Neural cell (in vitro differentiated cells): Measurements from ENCODE around the gene CDC34. TPM values are rescaled to one million over a fixed set of nuclear protein-coding genes. Genes with fewer than 3 reads are reported as not detected.

Experiments used
- H2AFZ ChIP-seq: fragments of 200-600, 300-800 bp; sonication (generic), shearing (Covaris generic); 2 replicates; pipeline ENCODE4 v1.6.0; 2014; ENCODE audit warnings: low read depth, mild to moderate bottlenecking, antibody characterized with exemption, low read length, moderate library complexity
- H3F3A ChIP-seq: fragments of 200-600 bp; shearing (Covaris generic); 2 replicates; pipeline ENCODE4 v1.6.1; 2016; ENCODE audit warnings: mild to moderate bottlenecking, moderate library complexity, mixed read lengths, antibody characterized with exemption, low read length; ENCODE audit not compliant: insufficient read depth, poor library complexity, severe bottlenecking
- H3K27ac ChIP-seq: fragments of 200-600, 300-800 bp; sonication (generic), shearing (Covaris generic); 2 replicates; pipeline ENCODE4 v1.5.1; 2014; ENCODE audit warnings: mild to moderate bottlenecking, low read length, moderate library complexity
- H3K27me3 ChIP-seq: fragments of 300-800, 200-600 bp; sonication (generic), shearing (Covaris generic); 2 replicates; pipeline ENCODE4 v1.6.0; 2014; ENCODE audit warnings: mild to moderate bottlenecking, low read depth, low read length, moderate library complexity; ENCODE audit not compliant: insufficient read depth
- H3K36me3 ChIP-seq: fragments of 300-800, 200-600 bp; sonication (generic), shearing (Covaris generic); 2 replicates; pipeline ENCODE4 v1.5.1; 2014; ENCODE audit warnings: mild to moderate bottlenecking, antibody characterized with exemption, low read length, moderate library complexity; ENCODE audit not compliant: insufficient read depth
- H3K4me2 ChIP-seq: fragments of 300-800, 200-600 bp; sonication (generic), shearing (Covaris generic); 2 replicates; pipeline ENCODE4 v1.6.0; 2014; ENCODE audit warnings: mild to moderate bottlenecking, low read length
- H3K4me3 ChIP-seq: fragments of 300-800, 200-600 bp; sonication (generic), shearing (Covaris generic); 2 replicates; pipeline ENCODE4 v1.5.1; 2014; ENCODE audit warnings: mild to moderate bottlenecking, low read length, moderate library complexity
- H3K79me2 ChIP-seq: fragments of 200-600 bp; shearing (Covaris generic); replicated peaks from 2 replicates; pipeline ENCODE4 v1.6.0; 2014; ENCODE audit warnings: mild to moderate bottlenecking, low read length, moderate library complexity; ENCODE audit not compliant: insufficient read depth
- H3K9ac ChIP-seq: fragments of 300-800, 200-600 bp; sonication (generic), shearing (Covaris generic); 2 replicates; pipeline ENCODE4 v1.6.1; 2016; ENCODE audit warnings: mild to moderate bottlenecking, low read length, mixed read lengths
- H3K9me2 ChIP-seq: fragments of 200-600 bp; shearing (Covaris generic); 2 replicates; pipeline ENCODE4 v1.6.1; 2016; ENCODE audit warnings: mild to moderate bottlenecking, low read length, mixed read lengths; ENCODE audit not compliant: insufficient read depth
- H3K9me3 ChIP-seq: fragments of 200-600, 300-800 bp; sonication (generic), shearing (Covaris generic); 2 replicates; pipeline ENCODE4 v1.6.1; 2016; ENCODE audit warnings: mild to moderate bottlenecking, mixed run types, low read length, moderate library complexity, mixed read lengths
- H4K20me1 ChIP-seq: fragments of 200-600 bp; shearing (Covaris generic); 2 replicates; pipeline ENCODE4 v1.6.1; 2016; ENCODE audit warnings: mild to moderate bottlenecking, mixed run types; ENCODE audit not compliant: insufficient read depth
- MXI1 ChIP-seq: fragments of 450-650 bp; conservative IDR thresholded peaks from 2 replicates; pipeline ENCODE4 v1.6.1; 2014; ENCODE audit warnings: antibody characterized with exemption, mild to moderate bottlenecking; ENCODE audit not compliant: poor library complexity, severe bottlenecking
- POLR2AphosphoS5 ChIP-seq: IDR thresholded peaks from 2 replicates; pipeline ENCODE4 v1.6.1; 2012
- RAD21 ChIP-seq: fragments of 450-650 bp; conservative IDR thresholded peaks from 2 replicates; pipeline ENCODE4 v1.6.1; 2014; ENCODE audit warnings: antibody characterized with exemption, mild to moderate bottlenecking, moderate library complexity
- SMC3 ChIP-seq: fragments of 450-650 bp; conservative IDR thresholded peaks from 2 replicates; pipeline ENCODE4 v1.6.1; 2014; ENCODE audit warnings: antibody characterized with exemption, mild to moderate bottlenecking, moderate library complexity; ENCODE audit not compliant: poor library complexity
- TAF1 ChIP-seq: IDR thresholded peaks from 2 replicates; pipeline ENCODE4 v1.6.1; 2012; ENCODE audit warnings: low read depth
- polyA plus RNA-seq: library from polyadenylated mRNA; depleted of rRNA; stranded (reverse); fragments of >200 nt; gene quantifications from 2 replicates; pipeline ENCODE4 v1.2.3, GENCODE V29; 2014
- TF ChIP-seq, protein P1 (sequence below): IDR thresholded peaks from 2 replicates; pipeline ENCODE4 v1.6.1; 2012; ENCODE audit warnings: borderline replicate concordance
- TF ChIP-seq, protein P2 (sequence below): fragments of 450-650 bp; IDR thresholded peaks from 2 replicates; pipeline ENCODE4 v1.5.1; 2014; ENCODE audit warnings: antibody characterized with exemption, mild to moderate bottlenecking, moderate library complexity; ENCODE audit not compliant: poor library complexity, severe bottlenecking

Gene CDC34
- polyA plus RNA-seq, 1 donor from 2014 or later, result 155 TPM

DNA sequence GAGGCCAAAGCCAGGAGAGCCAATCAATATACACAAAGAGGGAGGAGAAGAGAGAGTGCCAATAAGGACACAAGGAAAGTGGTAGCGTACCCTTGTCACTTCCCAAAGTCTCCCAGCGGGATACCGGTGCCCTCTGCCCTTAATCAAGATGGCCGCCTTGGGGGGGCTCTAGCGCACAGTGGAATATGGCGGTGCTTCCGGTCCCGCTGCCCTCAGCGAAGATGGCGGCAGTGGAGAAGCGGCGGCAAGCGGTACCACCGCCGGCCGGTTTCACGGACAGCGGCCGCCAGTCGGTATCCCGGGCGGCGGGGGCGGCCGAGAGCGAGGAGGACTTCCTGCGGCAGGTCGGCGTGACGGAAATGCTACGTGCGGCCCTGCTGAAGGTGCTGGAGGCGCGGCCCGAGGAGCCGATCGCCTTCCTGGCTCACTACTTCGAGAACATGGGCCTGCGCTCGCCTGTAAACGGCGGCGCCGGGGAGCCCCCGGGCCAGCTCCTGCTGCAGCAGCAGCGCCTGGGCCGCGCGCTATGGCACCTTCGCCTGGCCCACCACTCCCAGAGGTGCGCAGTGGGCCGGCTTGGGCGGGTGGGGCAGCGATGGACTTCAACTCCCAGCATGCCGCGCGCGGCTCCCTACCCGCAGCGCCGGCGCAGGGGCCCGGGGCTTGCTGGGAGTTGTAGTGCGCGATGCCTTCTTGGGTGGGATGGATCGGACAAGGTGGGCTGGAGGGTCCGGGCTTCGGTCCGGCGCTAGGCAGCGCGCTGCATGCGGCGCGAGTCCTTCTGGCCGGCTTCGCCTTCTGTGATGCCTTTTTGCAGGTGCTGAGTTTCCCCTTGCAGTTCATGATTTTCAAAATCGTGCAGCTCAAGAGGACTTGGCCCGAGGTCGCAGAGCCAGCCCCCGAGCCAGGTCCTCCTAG lies 24.0 kb upstream of the CDC34 start, which contains the start of gene TPGS1:
TSS of gene TPGS1 (plus strand) at position 212 of the 918 bp plus-strand sequence. CDS start at position 222, 10 bp downstream.
- peak; percentile 8 for TF ChIP-seq MXI1
- TF ChIP-seq SMC3, result no peak
- TF ChIP-seq TAF1, result peak; percentile 82
- peak; percentile 80 for TF ChIP-seq POLR2AphosphoS5
- TF ChIP-seq, protein P1, sequence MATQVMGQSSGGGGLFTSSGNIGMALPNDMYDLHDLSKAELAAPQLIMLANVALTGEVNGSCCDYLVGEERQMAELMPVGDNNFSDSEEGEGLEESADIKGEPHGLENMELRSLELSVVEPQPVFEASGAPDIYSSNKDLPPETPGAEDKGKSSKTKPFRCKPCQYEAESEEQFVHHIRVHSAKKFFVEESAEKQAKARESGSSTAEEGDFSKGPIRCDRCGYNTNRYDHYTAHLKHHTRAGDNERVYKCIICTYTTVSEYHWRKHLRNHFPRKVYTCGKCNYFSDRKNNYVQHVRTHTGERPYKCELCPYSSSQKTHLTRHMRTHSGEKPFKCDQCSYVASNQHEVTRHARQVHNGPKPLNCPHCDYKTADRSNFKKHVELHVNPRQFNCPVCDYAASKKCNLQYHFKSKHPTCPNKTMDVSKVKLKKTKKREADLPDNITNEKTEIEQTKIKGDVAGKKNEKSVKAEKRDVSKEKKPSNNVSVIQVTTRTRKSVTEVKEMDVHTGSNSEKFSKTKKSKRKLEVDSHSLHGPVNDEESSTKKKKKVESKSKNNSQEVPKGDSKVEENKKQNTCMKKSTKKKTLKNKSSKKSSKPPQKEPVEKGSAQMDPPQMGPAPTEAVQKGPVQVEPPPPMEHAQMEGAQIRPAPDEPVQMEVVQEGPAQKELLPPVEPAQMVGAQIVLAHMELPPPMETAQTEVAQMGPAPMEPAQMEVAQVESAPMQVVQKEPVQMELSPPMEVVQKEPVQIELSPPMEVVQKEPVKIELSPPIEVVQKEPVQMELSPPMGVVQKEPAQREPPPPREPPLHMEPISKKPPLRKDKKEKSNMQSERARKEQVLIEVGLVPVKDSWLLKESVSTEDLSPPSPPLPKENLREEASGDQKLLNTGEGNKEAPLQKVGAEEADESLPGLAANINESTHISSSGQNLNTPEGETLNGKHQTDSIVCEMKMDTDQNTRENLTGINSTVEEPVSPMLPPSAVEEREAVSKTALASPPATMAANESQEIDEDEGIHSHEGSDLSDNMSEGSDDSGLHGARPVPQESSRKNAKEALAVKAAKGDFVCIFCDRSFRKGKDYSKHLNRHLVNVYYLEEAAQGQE, result peak; percentile 94
- Histone ChIP-seq H3K9me2 (no peaks in the 10 kb centered on the region), H3F3A (no peaks in the 10 kb centered on the region), H3K27ac (peak within 1 kb of the TSS; percentile 98), H3K36me3 (no peaks in the 10 kb centered on the region), H3K9ac (peak within 1 kb of the TSS; percentile 99), H3K79me2 (peaks cover 12% of the 10 kb centered on the region), H3K4me2 (peak within 1 kb of the TSS; percentile 82), H3K4me3 (peak within 1 kb of the TSS; percentile 100), H3K27me3 (no peaks in the 10 kb centered on the region), H3K9me3 (no peaks in the 10 kb centered on the region), H2AFZ (peak within 1 kb of the TSS; percentile 94), H4K20me1 (no peaks in the 10 kb centered on the region)

- TF ChIP-seq TAF1 (no peak), RAD21 (no peak)
- Histone ChIP-seq H3K79me2 (peaks cover 12% of the 10 kb centered on the region), H4K20me1 (no peaks in the 10 kb centered on the region), H2AFZ (peak overlapping the region; percentile 94), H3K36me3 (no peaks in the 10 kb centered on the region), H3F3A (no peaks in the 10 kb centered on the region), H3K9me2 (no peaks in the 10 kb centered on the region), H3K4me3 (peak overlapping the region; percentile 100), H3K27ac (peak overlapping the region; percentile 98), H3K27me3 (no peaks in the 10 kb centered on the region), H3K9me3 (no peaks in the 10 kb centered on the region), H3K4me2 (peak overlapping the region; percentile 82), H3K9ac (peak overlapping the region; percentile 99)
Observed at GRCh38 chr19:508204-509150, 23.1 kb upstream of the CDC34 start.

- H3K9ac ChIP-seq, result peak overlapping the region; percentile 82
- H3K27me3 ChIP-seq, result no peaks in the 10 kb centered on the region
- H3K79me2 ChIP-seq, result peaks cover 12% of the 10 kb centered on the region
- no peaks in the 10 kb centered on the region for H3K36me3 ChIP-seq
- H4K20me1 ChIP-seq, result no peaks in the 10 kb centered on the region
- H3K9me2 ChIP-seq, result no peaks in the 10 kb centered on the region
- no peaks in the 10 kb centered on the region for H3K9me3 ChIP-seq
- H2AFZ ChIP-seq, result peak overlapping the region; percentile 24
- H3K4me3 ChIP-seq, result peak overlapping the region; percentile 44
- H3K27ac ChIP-seq, result peak overlapping the region; percentile 94
- no peak overlapping the region for H3K4me2 ChIP-seq
- no peaks in the 10 kb centered on the region for H3F3A ChIP-seq
- peak; percentile 68 for TF ChIP-seq SMC3
- TF ChIP-seq, protein P2, sequence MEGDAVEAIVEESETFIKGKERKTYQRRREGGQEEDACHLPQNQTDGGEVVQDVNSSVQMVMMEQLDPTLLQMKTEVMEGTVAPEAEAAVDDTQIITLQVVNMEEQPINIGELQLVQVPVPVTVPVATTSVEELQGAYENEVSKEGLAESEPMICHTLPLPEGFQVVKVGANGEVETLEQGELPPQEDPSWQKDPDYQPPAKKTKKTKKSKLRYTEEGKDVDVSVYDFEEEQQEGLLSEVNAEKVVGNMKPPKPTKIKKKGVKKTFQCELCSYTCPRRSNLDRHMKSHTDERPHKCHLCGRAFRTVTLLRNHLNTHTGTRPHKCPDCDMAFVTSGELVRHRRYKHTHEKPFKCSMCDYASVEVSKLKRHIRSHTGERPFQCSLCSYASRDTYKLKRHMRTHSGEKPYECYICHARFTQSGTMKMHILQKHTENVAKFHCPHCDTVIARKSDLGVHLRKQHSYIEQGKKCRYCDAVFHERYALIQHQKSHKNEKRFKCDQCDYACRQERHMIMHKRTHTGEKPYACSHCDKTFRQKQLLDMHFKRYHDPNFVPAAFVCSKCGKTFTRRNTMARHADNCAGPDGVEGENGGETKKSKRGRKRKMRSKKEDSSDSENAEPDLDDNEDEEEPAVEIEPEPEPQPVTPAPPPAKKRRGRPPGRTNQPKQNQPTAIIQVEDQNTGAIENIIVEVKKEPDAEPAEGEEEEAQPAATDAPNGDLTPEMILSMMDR, result peak; percentile 93
- peak; percentile 72 for TF ChIP-seq RAD21
- no peak for TF ChIP-seq TAF1
- TF ChIP-seq MXI1, result peak; percentile 41
Observed at GRCh38 chr19:510606-511100, 20.9 kb upstream of the CDC34 start.
